SK-N-SH treated with all-trans-retinoic acid at 6 μM for 48 hours (cell line): ENCODE data around the gene LGR5.

Experiments
- TOX ChIP-seq: fragments of 250-450 bp; sonication (Bioruptor Pico); IDR thresholded peaks from 2 replicates; pipeline ENCODE4 v1.8.0; 2021; ENCODE audit warnings: mild to moderate bottlenecking, moderate library complexity, borderline replicate concordance
- ZC3H10 ChIP-seq: fragments of 250-450 bp; sonication (Bioruptor Pico); IDR thresholded peaks from 2 replicates; pipeline ENCODE4 v1.5.1; 2021; ENCODE audit warnings: mild to moderate bottlenecking, moderate library complexity
- ZNF565 ChIP-seq: fragments of 450-650 bp; formaldehyde crosslinking; conservative IDR thresholded peaks from 2 replicates; pipeline ENCODE4 v1.5.0; 2020; ENCODE audit warnings: low read depth, mild to moderate bottlenecking, moderate library complexity
- TF ChIP-seq, protein P1 (sequence below): fragments of 250-450 bp; sonication (Bioruptor Pico); IDR thresholded peaks from 2 replicates; pipeline ENCODE4 v1.8.0; 2020; ENCODE audit warnings: mild to moderate bottlenecking, moderate library complexity, borderline replicate concordance
- TF ChIP-seq, protein P2 (sequence below): fragments of 250-450 bp; sonication (Bioruptor Pico); IDR thresholded peaks from 2 replicates; pipeline ENCODE4 v1.5.1; 2021; ENCODE audit warnings: mild to moderate bottlenecking, moderate library complexity

DNA sequence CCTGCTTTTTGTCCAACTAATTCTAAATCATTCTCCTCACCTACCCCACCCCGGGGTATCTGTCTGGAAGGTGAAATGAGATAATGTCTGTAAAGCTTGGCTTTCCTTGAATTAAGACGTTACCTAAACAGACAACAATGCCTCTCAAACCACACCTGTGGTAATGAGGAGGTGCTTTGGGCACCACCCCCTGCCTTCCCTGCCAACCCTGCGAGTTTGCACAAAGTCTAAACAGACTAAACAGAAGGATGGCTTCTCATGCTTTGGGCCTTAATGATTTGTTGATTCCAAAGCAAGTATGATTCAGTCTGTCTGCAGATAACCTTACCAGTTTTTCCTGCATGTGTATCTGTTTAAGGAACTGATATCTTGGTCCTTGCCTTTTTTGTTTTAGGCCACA is 141.6 kb downstream of the LGR5 start:
- TF ChIP-seq TOX (no peak), ZNF565 (CRISPR knock-in tag) (no peak), ZC3H10 (CRISPR knock-in tag) (no peak)
- TF ChIP-seq, protein P1, sequence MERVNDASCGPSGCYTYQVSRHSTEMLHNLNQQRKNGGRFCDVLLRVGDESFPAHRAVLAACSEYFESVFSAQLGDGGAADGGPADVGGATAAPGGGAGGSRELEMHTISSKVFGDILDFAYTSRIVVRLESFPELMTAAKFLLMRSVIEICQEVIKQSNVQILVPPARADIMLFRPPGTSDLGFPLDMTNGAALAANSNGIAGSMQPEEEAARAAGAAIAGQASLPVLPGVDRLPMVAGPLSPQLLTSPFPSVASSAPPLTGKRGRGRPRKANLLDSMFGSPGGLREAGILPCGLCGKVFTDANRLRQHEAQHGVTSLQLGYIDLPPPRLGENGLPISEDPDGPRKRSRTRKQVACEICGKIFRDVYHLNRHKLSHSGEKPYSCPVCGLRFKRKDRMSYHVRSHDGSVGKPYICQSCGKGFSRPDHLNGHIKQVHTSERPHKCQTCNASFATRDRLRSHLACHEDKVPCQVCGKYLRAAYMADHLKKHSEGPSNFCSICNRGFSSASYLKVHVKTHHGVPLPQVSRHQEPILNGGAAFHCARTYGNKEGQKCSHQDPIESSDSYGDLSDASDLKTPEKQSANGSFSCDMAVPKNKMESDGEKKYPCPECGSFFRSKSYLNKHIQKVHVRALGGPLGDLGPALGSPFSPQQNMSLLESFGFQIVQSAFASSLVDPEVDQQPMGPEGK (CRISPR knock-in tag) = no peak
- TF ChIP-seq, protein P2, sequence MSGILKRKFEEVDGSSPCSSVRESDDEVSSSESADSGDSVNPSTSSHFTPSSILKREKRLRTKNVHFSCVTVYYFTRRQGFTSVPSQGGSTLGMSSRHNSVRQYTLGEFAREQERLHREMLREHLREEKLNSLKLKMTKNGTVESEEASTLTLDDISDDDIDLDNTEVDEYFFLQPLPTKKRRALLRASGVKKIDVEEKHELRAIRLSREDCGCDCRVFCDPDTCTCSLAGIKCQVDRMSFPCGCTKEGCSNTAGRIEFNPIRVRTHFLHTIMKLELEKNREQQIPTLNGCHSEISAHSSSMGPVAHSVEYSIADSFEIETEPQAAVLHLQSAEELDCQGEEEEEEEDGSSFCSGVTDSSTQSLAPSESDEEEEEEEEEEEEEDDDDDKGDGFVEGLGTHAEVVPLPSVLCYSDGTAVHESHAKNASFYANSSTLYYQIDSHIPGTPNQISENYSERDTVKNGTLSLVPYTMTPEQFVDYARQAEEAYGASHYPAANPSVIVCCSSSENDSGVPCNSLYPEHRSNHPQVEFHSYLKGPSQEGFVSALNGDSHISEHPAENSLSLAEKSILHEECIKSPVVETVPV = no peak
